Hepatocyte (in vitro differentiated cells): Measurements from ENCODE around the gene DNAJC16.

Experiments
- EZH2 ChIP-seq: fragments of 200-600 bp; sonication (generic); IDR thresholded peaks from 2 replicates; pipeline ENCODE4 v1.6.1; 2016; ENCODE audit warnings: antibody characterized with exemption, mild to moderate bottlenecking, borderline replicate concordance
- EZH2phosphoT487 ChIP-seq: fragments of 200-600 bp; sonication (generic); IDR thresholded peaks from one replicate; pipeline ENCODE4 v1.6.1; 2018; ENCODE audit warnings: antibody characterized with exemption, mild to moderate bottlenecking, low read depth, moderate library complexity; ENCODE audit not compliant: unreplicated experiment, severe bottlenecking
- TF ChIP-seq, protein P1 (sequence below): fragments of 200-600 bp; sonication (generic); IDR thresholded peaks from 2 replicates; pipeline ENCODE4 v1.5.1; 2016; ENCODE audit warnings: antibody characterized with exemption, mild to moderate bottlenecking; ENCODE audit not compliant: poor library complexity

GRCh38 chr1:15543251-15543588 lies 16.6 kb downstream of the DNAJC16 start:
- no peak for TF ChIP-seq EZH2
- TF ChIP-seq, protein P1, sequence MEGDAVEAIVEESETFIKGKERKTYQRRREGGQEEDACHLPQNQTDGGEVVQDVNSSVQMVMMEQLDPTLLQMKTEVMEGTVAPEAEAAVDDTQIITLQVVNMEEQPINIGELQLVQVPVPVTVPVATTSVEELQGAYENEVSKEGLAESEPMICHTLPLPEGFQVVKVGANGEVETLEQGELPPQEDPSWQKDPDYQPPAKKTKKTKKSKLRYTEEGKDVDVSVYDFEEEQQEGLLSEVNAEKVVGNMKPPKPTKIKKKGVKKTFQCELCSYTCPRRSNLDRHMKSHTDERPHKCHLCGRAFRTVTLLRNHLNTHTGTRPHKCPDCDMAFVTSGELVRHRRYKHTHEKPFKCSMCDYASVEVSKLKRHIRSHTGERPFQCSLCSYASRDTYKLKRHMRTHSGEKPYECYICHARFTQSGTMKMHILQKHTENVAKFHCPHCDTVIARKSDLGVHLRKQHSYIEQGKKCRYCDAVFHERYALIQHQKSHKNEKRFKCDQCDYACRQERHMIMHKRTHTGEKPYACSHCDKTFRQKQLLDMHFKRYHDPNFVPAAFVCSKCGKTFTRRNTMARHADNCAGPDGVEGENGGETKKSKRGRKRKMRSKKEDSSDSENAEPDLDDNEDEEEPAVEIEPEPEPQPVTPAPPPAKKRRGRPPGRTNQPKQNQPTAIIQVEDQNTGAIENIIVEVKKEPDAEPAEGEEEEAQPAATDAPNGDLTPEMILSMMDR = no peak
- no peak for TF ChIP-seq EZH2phosphoT487
